H4 (cell line): ENCODE measurements around the gene MYMX. TPM values are rescaled to one million over a fixed set of nuclear protein-coding genes. Genes with fewer than 3 reads are reported as not detected.
"Not testable (repeated sequence)": the region's sequence is repeated elsewhere in the genome, so short reads cannot be mapped to it uniquely, and the experiment has no call there.

Source experiments
- DNase-seq: peaks from one replicate; pipeline ENCODE4 v3.0.0-alpha.2; 2015; ENCODE audit warnings: low spot score
- total RNA-seq: library from RNA; depleted of rRNA; stranded (reverse); fragments of >200 nt; shearing (Covaris generic); gene quantifications from 2 replicates; pipeline ENCODE4 v1.2.3, GENCODE V29; 2014

The MYMX gene
- total RNA-seq, 1 experiment from 2014 or later: not detected

DNA sequence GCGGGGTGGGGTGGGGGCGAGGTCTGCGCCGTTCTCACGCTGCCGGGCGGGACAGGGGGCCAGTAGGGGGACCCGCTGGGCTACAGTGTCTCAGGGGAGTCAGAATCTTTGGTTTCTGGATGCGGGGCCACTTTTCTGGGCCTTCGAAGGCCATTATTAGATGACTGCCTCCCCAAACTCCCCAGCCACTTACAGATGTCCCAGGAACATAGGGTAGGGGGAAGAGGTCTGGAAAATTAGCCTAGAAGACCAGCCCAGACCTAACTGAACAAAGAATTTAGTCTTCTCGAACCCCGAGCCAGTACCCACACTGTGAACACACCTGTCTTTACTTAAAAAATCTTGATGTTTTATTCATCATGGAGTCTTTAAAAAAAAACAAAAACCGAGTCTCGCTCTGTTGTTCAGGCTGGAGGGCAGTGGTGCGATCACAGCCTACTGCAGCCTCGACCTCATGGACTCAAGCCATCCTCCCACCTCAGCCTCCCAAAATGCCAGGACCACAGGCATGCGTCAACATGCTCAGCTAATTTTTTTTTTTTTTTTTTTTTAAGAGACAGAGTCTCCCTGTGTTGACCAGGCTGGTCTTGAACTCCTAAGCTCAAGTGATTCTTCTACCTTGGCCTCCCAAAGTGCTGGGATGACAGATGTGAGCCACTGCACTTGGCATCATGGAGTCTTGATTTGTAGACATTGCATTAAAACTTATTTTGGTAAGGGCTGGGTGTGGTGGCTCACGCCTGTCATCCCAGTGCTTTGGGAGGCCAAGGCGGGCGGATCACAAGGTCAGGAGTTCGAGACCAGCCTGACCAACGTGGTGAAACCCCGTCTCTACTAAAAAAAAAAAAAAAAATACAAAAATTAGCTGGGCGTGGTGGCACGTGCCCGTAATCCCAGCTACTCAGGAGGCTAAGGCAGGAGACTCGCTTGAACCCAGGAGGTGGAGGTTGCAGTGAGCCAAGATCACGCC, 3.4 kb downstream of the MYMX start:
- no peak for DNase-seq

DNA sequence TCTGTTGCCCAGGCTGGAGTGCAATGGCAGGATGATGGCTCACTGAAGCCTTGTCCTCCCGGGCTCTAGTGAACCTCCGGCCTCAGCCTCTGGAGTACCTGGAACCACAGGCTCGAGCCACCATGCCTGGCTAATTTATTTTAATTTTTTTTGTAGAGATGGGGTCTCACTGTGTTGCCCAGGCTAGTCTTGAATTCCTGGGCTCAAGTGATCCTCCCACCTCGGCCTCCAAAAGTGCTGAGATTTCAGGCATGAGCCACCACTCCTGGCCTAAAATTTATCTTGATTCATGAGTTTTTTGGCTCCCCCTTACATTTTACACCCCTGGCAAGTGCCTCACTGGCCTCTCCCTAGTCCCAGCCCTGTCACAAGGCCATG, 4.2 kb downstream of the MYMX start:
- no peak for DNase-seq

DNA sequence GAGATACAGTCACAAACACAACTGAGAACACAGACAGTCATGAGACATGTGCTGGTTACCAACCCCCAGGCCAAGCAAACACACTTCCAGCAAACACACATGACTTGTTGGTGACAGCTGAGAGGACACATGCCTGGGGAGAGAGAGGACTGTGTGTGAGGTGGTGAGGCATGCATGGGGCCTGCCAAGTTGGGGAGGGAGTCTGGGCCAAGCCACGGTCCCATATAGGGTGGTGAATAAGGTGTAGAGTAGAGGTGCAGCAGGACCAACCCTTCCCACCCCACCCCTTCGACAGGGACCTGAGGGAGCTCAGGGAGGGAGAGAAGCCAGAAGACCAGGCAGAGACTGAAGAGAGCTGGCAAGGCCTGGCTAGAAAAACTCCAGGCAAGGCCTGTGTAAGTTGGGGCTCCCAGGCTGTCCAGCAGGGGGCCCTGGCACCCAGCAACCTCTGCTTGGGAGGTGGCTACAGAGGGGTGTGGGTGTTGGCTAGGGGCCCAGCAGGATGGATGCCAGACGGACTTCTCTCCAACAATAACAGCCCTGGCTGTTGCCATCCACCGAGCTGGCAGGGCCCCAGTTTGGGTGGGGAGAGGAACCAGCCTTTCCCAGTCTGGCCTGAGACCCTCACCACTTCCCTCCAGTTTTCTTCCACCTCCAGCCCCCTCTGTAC, 4.7 kb downstream of the MYMX start:
- peak; percentile 93 for DNase-seq

DNA sequence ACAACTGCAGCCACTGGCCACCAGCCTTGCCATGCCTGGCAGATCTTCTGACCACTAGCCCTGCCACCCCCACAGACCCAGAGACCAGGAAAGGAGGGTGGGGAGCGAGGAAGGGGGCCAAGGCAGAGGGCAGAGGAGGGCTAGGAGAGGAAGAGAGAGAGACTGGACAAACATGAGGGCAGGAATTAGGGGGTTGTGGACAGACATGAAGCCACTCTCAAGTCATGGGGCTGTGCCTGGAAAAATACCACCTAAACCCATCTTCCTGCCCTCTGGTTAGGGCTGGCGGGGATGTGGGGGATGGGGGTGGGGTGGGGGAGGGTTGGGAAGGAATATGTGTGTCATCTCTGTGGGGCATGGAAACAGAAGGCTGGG, 5.2 kb downstream of the MYMX start:
- DNase-seq: no peak

DNA sequence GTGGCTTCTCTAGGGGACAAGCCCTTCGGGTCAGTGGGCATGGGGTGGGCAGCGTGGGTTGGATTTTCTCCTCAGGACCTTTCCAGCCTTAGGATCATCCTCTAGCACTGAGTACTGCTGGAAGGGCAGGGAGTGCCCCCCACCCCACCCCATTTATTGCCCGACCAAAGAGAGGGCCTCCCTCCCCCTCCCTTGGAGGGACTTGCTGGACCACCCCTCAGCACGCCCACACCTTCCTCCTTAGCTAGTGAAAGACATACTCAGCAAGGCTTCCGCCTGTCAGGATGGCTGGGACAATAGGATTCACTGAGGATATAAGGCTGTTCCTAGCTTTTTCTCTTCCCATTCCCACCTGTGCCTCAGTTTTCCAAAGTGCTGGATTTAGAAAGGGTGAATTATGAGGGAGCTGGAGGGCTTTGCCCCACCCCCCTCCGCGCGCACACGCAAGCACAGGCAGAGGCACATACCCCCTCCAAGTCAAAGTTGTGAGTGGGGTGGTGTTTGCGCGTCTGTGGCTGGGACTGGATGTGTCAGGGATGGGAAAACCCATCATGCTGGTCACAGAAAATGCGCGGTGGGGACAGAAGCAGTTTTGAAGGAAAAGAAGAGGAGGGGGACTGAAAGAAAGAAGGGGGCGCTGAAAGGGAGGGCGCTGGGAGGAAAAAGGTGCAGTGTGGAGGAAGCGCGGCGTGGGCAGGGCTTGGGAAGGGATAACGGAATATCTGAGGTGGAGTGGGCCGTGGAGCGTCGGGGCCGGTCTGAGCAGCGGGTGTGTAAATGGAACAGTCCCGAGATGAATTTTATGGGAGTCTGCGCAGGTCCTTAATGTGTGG, 6.0 kb downstream of the MYMX start:
- no peak for DNase-seq

DNA sequence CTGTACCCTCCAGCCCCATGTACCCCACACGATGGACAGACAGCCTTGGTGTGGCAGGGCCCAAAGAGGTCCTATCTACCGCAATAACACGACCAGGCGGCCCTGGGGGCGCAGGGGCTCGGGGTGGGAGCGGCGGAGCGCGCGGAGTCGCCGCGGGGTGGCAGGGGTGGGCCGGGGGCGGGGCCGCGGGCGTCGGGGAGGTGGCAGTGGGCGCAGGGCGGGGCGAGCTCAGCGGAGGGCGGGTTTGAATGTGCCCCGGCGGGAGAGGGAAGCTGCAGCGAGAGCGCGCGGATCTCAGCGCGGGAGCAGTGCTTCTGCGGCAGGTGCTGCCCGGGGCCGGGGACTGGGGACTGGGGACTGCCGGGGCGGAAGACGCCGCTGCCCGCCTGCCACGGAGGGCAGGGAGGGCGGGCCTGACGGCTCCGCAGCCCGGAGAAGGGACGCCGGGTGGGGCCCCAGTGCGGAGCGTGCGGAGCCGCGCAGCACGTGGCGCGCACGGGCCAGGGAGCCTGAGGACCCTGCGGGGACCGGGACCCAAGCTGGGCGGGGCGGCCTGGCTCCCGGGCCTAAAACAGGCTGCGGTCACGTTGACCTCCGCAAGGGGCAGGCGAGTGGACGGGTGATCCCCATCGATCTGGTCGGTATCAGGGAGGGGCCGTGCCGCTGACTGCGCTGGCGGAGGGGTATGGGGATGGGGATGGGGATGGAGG, 6.7 kb downstream of the MYMX start, which contains the start of gene SLC29A1:
TSS of gene SLC29A1 (plus strand) at position 277 of the 710 bp plus-strand sequence. CDS start 3,719 bp downstream, outside the sequence.
- DNase-seq: peak; percentile 69

DNA sequence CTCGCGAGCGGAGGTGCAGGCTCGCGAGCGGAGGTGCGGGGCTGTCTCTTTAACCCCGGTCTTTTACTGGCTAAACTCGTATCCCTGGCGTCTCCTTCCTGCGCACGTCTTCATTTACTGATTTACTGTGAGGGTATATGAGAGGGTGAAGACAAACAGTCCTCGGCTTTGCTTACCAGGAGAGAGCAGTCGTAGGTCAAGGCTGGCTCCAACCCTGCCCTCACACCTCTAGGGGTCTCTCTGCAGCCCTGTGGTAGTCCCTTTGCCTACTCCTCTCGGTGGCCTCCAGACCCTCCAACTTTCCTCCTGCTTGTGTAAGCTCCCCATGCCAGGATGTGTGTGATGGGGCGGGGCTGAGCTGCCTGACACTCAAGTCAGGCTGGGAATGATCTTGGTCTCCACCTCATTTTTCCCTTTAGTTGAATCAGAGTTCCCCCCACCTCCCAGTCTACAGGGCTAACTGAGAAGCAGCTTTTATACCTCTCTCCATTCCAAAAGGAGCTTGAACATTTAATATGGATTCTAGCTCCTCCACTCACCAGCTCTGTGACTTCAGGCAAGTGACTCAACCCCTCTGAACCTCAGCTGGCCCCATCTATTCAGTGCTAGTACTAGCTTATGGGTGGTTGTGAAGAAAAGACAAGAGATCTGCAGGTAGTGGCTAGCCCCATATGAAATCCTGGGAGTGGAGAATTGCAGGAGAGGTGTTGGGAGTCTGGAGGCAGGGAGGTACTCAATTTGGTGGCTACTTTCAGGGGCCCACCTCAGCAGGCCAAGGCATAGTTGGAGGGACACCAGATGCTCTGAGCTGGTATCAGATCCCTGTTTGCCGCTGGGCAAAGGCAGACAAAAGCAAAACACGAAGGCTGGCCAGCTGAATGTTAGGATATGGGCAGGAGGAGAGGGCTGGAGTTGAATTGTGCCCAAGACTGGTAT, 7.6 kb downstream of the MYMX start:
- no peak for DNase-seq

DNA sequence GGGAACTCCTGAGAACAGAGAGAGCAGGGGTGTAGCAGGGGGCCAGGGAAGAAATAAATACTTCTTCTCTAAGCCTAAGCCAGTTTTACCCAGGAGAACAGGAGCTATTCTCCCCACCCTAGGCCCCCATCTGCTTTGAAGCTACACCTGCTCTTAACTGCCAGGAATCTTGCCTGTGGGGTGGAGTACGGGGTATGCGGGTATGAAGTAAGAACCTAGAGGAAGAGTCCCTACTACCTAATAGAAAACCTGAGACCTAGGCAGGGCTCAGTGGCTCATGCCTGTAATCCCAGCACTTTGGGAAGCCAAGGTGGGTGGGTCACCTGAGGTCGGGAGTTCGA, 8.2 kb downstream of the MYMX start:
- DNase-seq: no peak

DNA sequence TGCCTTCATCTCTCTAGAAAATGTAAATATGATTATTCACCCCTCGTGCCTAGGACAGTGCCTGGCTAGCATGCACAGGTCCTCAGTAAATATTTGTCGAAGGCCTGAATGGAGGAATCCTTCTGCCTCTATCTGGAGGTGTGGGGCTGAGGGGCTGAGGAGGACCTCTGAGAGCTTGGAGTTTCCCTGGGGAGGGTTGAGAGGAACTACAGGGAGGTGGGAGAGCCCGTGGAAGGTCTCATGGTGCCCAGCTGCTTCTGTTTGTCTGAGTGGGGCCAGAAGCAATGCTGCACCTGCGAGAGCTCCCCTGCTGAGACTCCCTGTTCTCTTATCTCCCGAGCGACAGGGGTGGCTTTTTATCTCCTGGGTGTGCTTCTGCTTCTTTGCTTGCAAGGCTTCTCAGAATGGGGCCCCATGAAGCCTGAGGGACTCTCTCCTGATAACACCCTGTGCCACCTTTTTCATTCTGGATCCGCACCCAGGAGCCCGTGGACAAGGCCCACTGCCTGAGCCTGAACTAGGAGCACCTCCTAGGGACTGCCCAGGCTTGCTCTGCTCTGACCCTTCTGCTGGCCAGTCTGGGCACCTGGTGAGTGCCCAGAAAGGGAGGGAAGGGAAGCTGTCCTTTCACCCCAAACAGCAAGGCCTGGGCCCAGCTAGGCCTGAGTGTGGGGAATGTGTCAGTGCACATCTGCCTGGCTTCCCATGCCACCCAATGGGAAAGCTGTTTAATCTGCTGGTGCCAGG, 9.0 kb downstream of the MYMX start:
- no peak for DNase-seq

DNA sequence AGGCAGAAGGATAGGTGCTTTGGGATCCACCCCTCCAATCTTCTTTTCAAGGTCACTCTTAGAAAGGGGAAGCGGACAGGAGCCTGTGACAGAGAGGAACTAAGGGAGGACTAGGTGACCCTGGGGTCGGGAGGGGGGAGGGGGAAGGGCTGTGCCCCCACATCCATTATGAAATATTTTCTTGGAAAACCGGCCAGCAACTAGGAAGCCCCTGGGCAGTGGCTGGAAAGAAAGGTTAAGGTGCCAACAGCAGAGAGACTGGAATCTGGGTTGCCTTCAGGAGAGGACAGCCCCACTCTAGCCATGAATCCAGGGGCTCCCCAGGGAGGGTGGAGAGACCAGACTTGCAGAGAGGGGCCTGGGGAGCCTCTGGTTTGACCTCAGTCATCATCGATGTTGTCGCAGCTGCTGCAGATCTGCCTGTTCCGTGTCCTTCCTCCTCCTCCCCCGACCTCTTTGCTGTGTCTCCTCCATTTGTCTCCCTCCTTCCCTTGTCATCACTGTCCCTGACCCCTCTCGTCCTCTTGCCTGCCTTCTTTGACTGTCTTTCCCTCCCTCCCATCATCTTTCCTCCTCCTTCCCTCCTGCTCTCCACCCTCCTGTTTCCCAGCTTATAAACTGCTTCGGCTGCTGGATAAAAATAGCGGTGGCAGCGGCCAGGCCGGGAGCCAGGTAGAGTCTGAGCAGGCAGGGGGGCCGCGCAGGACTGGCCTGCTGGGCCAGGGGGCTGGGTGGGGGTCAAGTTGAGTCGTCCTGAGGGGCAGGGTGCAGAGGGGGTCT, 9.8 kb downstream of the MYMX start:
- no peak for DNase-seq

DNA sequence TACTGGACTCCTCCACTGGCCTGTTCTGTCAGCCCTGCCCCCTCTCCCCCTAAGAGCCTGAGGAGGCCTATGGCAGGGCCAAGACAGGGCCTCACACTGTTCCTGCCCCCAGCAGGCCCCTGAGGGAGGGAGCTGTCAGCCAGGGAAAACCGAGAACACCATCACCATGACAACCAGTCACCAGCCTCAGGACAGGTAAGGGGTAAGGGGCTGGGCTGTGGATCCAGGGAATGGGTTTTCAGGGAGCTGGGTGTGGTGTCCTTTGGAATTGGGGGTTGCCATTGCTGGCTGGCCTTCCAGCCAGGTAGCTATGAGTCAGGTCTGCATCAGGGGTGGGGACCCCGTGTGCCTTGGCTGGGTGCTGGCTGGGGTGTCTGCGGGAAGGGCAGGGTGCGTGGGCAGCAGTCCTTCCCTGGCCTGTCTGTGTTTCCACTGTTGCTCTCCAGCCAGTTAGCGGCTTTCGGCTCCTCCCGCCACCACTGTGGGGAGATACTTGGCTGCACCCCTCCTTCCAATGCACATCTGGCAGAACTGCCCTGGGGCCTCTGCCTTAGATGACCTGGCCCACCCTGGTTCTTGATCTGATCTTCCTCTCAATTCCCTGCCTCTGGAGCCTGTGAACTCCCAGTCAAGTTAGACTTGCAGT, 10.5 kb downstream of the MYMX start:
- DNase-seq: no peak

DNA sequence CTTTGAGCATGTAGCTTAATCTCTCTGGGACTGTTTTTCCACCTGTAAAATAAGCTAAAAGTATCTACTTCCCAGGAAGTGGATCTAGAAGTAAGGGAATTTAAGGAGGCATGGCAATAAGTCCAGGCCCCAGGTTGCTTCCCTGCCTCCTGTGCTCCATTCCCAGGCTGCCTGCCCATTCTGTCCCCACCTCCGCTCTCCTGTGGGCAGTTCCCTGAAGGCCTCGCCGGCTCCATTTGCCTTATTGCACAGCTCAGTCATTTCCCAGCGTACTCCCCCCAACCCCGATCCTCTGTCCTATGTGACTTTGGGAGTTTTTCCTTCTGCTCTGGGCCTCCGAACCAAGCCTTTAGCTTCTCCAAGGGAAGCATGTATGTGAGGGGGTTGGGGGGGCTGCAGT, 11.3 kb downstream of the MYMX start:
- DNase-seq: no peak

DNA sequence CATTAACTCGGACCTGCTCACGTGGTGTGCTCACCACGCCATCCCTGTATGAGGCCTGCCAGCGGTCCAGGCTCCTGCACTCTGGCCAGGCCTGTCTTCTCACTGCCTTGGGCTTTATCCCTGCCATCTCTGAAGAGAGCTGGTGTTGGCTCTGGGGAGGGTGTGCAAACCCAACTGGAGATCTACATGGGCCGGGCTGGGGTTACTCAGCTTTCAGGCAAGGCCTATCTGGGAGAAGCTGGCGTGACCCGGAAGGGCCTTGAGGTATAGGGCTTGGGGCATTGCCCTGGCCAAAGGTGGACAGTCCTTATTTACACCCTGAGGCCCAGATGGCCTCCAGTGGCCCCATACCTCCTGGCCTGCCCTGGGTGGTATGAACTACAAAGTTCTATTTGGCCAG, 11.7 kb downstream of the MYMX start:
- DNase-seq: no peak

DNA sequence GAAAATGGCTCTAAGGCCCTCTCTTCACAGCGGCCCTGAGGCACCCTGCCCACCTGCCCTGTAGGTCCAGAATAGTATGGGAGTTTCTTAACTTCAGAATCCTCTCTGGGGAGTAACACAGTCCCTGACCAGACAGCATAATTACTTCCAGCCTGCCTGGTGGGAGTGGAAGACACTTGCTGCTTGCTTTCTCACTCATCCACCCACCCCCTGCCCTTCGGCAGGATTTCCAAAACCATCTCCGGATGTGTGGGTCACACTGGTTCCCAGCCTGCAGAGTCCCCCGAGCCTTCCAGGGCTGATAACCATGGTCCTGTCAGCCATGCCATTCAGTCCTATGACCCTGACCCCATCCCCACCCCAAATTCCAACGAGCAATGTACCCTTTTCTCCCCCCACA, 12.1 kb downstream of the MYMX start:
- no peak for DNase-seq

DNA sequence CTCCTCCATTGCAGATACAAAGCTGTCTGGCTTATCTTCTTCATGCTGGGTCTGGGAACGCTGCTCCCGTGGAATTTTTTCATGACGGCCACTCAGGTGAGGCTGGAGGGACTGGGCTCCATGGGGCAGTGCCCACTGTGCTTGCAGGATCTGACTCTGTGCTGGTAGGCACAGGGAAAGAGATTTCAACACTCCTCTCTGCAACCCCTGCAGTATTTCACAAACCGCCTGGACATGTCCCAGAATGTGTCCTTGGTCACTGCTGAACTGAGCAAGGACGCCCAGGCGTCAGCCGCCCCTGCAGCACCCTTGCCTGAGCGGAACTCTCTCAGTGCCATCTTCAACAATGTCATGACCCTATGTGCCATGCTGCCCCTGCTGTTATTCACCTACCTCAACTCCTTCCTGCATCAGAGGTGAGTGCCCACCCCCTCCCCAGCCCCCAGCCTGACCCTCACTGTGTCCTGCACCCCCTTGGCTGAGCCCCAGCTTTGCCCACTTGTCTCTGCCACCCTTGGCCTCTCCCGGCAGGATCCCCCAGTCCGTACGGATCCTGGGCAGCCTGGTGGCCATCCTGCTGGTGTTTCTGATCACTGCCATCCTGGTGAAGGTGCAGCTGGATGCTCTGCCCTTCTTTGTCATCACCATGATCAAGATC, 12.8 kb downstream of the MYMX start:
- no peak for DNase-seq

DNA sequence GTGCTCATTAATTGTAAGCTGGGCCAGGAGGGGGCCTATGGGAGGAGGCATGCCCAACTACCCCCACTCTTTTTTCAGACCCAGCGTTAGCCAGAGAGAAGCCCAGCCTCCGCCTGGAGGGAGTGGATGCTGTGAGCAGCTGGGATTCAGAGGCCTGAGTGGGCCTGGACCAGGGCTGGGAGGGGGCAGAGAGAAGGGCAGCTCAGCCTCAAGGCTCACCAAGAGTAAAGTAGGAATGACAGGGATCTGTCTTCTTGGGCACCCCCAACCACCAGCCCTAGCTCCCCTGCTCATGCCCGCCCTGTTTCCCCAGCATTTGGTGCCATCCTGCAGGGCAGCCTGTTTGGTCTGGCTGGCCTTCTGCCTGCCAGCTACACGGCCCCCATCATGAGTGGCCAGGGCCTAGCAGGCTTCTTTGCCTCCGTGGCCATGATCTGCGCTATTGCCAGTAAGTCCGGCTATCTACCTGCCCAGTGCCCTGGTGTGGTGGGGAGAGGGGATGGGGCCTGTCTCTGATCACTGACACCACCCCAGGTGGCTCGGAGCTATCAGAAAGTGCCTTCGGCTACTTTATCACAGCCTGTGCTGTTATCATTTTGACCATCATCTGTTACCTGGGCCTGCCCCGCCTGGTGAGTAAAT, 13.4 kb downstream of the MYMX start:
- no peak for DNase-seq

DNA sequence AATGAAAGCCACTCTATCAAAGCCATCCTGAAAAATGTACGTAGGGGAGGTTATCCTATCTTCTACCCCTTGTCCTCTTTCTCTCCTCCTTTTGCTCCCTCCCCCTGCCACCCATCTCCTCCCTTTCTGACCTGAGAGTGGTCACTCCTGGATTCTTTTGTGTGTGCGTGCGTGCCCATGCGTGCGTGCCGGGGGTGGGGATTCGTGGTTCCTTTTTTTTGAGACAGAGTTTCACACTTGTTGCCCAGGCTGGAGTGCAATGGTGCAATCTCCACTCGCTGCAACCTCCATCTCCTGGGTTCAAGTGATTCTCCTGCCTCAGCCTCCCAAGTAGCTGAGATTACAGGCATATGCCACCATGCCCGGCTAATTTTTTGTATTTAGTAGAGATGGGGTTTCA, 14.7 kb downstream of the MYMX start:
- not testable (repeated sequence) for DNase-seq
